ENCODE data around the gene ZBTB17.

DNA sequence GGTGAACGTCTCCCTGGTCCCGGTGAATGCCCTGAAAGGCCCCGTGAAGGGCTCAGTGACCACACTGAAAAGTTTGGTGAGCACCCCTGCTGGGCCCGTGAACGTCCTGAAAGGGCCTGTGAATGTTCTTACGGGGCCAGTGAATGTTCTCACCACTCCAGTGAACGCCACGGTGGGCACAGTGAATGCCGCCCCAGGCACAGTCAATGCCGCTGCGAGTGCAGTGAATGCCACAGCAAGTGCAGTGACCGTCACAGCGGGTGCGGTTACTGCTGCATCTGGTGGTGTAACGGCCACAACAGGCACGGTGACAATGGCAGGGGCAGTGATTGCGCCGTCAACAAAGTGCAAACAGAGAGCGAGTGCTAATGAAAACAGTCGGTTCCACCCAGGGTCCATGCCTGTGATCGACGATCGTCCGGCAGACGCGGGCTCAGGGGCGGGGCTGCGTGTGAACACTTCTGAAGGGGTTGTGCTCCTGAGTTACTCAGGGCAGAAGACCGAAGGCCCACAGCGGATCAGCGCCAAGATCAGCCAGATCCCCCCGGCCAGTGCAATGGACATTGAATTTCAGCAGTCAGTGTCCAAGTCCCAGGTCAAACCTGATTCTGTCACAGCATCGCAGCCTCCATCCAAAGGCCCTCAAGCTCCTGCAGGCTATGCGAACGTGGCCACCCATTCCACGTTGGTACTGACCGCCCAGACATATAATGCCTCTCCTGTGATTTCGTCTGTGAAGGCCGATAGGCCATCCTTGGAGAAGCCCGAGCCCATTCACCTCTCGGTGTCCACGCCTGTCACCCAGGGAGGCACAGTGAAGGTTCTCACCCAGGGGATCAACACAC is 41.5 kb downstream of the ZBTB17 start:
- no peak for TF ChIP-seq HMGXB4 (CRISPR knock-in tag; IDR thresholded peaks at IDR 0.05; ENCODE audit: borderline replicate concordance)
- TF ChIP-seq CTCF (IDR thresholded peaks at IDR 0.05): no peak
- no peak for TF ChIP-seq JUN (IDR thresholded peaks at IDR 0.05)
- no peak for TF ChIP-seq PHF8 (IDR thresholded peaks at IDR 0.05; ENCODE audit: borderline replicate concordance, low read depth)
- TF ChIP-seq MAX (IDR thresholded peaks at IDR 0.05): no peak
- TF ChIP-seq USF2 (IDR thresholded peaks at IDR 0.05): no peak
- TF ChIP-seq MYC (IDR thresholded peaks at IDR 0.05; ENCODE audit: borderline replicate concordance, low read length): no peak
- no peak for TF ChIP-seq POLR2AphosphoS2 (conservative IDR thresholded peaks at IDR 0.05; ENCODE audit: low read length)
